Chondrocyte (in vitro differentiated cells): Measurements from ENCODE around the gene HRH1. TPM values are rescaled to one million over a fixed set of nuclear protein-coding genes. Genes with fewer than 3 reads are reported as not detected.
A peak's percentile ranks its signal among the peaks of the same experiment; 100 is the strongest.

Experiments used
- DNase-seq: peaks from one replicate; pipeline ENCODE4 v3.0.0; 2021; ENCODE audit warnings: mixed read lengths, low spot score
- H3K27ac Mint-ChIP-seq: one replicate; pipeline ENCODE4 v1.8.0; 2021; ENCODE audit warnings: mild to moderate bottlenecking, moderate library complexity, mixed read lengths; ENCODE audit not compliant: unreplicated experiment
- H3K27me3 Mint-ChIP-seq: 2 replicates; pipeline ENCODE4 v1.8.0; 2021; ENCODE audit warnings: low read depth, mixed read lengths
- H3K36me3 Mint-ChIP-seq: 2 replicates; pipeline ENCODE4 v1.8.0; 2021; ENCODE audit warnings: low read depth, mixed read lengths
- H3K4me1 Mint-ChIP-seq: 2 replicates; pipeline ENCODE4 v1.8.0; 2021; ENCODE audit warnings: low read depth, mild to moderate bottlenecking, mixed read lengths
- H3K4me3 Mint-ChIP-seq: one replicate; pipeline ENCODE4 v1.8.0; 2021; ENCODE audit warnings: mild to moderate bottlenecking, moderate library complexity, mixed read lengths; ENCODE audit not compliant: unreplicated experiment
- H3K9me3 Mint-ChIP-seq: 2 replicates; pipeline ENCODE4 v1.8.0; 2021; ENCODE audit warnings: low read depth, mixed read lengths
- CTCF ChIP-seq: fragments of 200-600 bp; sonication (generic); IDR thresholded peaks from 2 replicates; pipeline ENCODE4 v1.5.0; 2021; ENCODE audit warnings: antibody characterized with exemption, mild to moderate bottlenecking, moderate library complexity
- total RNA-seq: library from RNA; stranded (reverse); gene quantifications from 3 replicates; pipeline ENCODE4 v1.2.1, GENCODE V29; 2021

Gene HRH1
- total RNA-seq, 1 donor from 2014 or later = 30.1 TPM

- Mint-ChIP-seq H3K4me1 (peaks cover 40% of the 10 kb centered on the region), H3K9me3 (no peaks in the 10 kb centered on the region), H3K36me3 (peaks cover 8% of the 10 kb centered on the region), H3K27ac (peak overlapping the region; percentile 92), H3K27me3 (no peaks in the 10 kb centered on the region), H3K4me3 (peak overlapping the region; percentile 57)
- DNase-seq = no peak
- no peak for TF ChIP-seq CTCF
Measured at GRCh38 chr3:11226042-11226370, 71.7 kb downstream of the HRH1 start.

- no peak overlapping the region for H3K4me3 Mint-ChIP-seq
Measured at GRCh38 chr3:11228041-11228440, 73.7 kb downstream of the HRH1 start.

GRCh38 chr3:11230125-11230524, 75.8 kb downstream of the HRH1 start:
- H3K36me3 Mint-ChIP-seq = peaks cover 16% of the 10 kb centered on the region
- H3K27me3 Mint-ChIP-seq = no peaks in the 10 kb centered on the region
- H3K4me1 Mint-ChIP-seq = peaks cover 15% of the 10 kb centered on the region
- H3K9me3 Mint-ChIP-seq = no peaks in the 10 kb centered on the region
- TF ChIP-seq CTCF = no peak
- H3K27ac Mint-ChIP-seq = no peak overlapping the region
- DNase-seq = no peak
- no peak overlapping the region for H3K4me3 Mint-ChIP-seq

More at GRCh38 chr3:11228041-11228440, 73.7 kb downstream of the HRH1 start:
- no peaks in the 10 kb centered on the region for H3K27me3 Mint-ChIP-seq
- no peaks in the 10 kb centered on the region for H3K9me3 Mint-ChIP-seq
- peaks cover 27% of the 10 kb centered on the region for H3K4me1 Mint-ChIP-seq
- no peak for TF ChIP-seq CTCF
- no peak for DNase-seq
- no peak overlapping the region for H3K27ac Mint-ChIP-seq
- H3K36me3 Mint-ChIP-seq = peaks cover 12% of the 10 kb centered on the region

GRCh38 chr3:11230832-11231231, 76.5 kb downstream of the HRH1 start:
- H3K27ac Mint-ChIP-seq = no peak overlapping the region
- peaks cover 13% of the 10 kb centered on the region for H3K4me1 Mint-ChIP-seq
- no peaks in the 10 kb centered on the region for H3K9me3 Mint-ChIP-seq
- no peak for DNase-seq
- no peak overlapping the region for H3K4me3 Mint-ChIP-seq
- H3K27me3 Mint-ChIP-seq = no peaks in the 10 kb centered on the region
- peaks cover 15% of the 10 kb centered on the region for H3K36me3 Mint-ChIP-seq
- TF ChIP-seq CTCF = no peak

GRCh38 chr3:11235385-11235784, 81.1 kb downstream of the HRH1 start:
- H3K4me1 Mint-ChIP-seq = peaks cover 38% of the 10 kb centered on the region

More at GRCh38 chr3:11235385-11235784, 81.1 kb downstream of the HRH1 start:
- no peak for DNase-seq
- Mint-ChIP-seq H3K27me3 (no peaks in the 10 kb centered on the region), H3K4me3 (no peak overlapping the region), H3K9me3 (peaks cover 7% of the 10 kb centered on the region), H3K36me3 (peaks cover 11% of the 10 kb centered on the region), H3K27ac (no peak overlapping the region)
- TF ChIP-seq CTCF = no peak
